WTC11 (cell line): ENCODE results near the gene CPT1B. TPM values are rescaled to one million over a fixed set of nuclear protein-coding genes. Genes with fewer than 3 reads are reported as not detected.

Experiments
- ATF3 ChIP-seq: sonication (generic); formaldehyde crosslinking; conservative IDR thresholded peaks from 2 replicates; pipeline ENCODE4 v1.8.1; 2022; ENCODE audit warnings: mild to moderate bottlenecking, missing genetic modification reagents
- CREB1 ChIP-seq: sonication (generic); formaldehyde crosslinking; IDR thresholded peaks from 2 replicates; pipeline ENCODE4 v1.8.0; 2023; ENCODE audit warnings: mild to moderate bottlenecking, missing genetic modification reagents
- CREM ChIP-seq: sonication (generic); formaldehyde crosslinking; IDR thresholded peaks from 2 replicates; pipeline ENCODE4 v1.8.1; 2022; ENCODE audit warnings: mild to moderate bottlenecking, missing genetic modification reagents, moderate library complexity
- CTCF ChIP-seq: fragments of 200-600 bp; IDR thresholded peaks from 2 replicates; pipeline ENCODE4 v1.8.0; 2022; ENCODE audit warnings: antibody characterized with exemption
- E2F5 ChIP-seq: sonication (generic); formaldehyde crosslinking; IDR thresholded peaks from 2 replicates; pipeline ENCODE4 v1.8.1; 2022; ENCODE audit warnings: mild to moderate bottlenecking, moderate library complexity, missing genetic modification reagents
- FOXJ3 ChIP-seq: sonication (generic); formaldehyde crosslinking; IDR thresholded peaks from 2 replicates; pipeline ENCODE4 v1.9.0; 2021; ENCODE audit warnings: missing genetic modification reagents, mild to moderate bottlenecking, borderline replicate concordance
- FOXK1 ChIP-seq: sonication (generic); formaldehyde crosslinking; IDR thresholded peaks from 2 replicates; pipeline ENCODE4 v1.8.0; 2022; ENCODE audit warnings: mild to moderate bottlenecking, moderate library complexity, missing genetic modification reagents
- GRHL2 ChIP-seq: fragments of 250-450 bp; sonication (Bioruptor Pico); IDR thresholded peaks from 2 replicates; pipeline ENCODE4 v1.8.0; 2022; ENCODE audit warnings: mild to moderate bottlenecking, moderate library complexity; ENCODE audit not compliant: insufficient replicate concordance, severe bottlenecking
- HMGA2 ChIP-seq: fragments of 250-450 bp; sonication (Bioruptor Pico); IDR thresholded peaks from 2 replicates; pipeline ENCODE4 v1.4.0; 2021; ENCODE audit warnings: mild to moderate bottlenecking, moderate library complexity
- HMGXB4 ChIP-seq: sonication (generic); formaldehyde crosslinking; IDR thresholded peaks from 2 replicates; pipeline ENCODE4 v1.8.1; 2023; ENCODE audit warnings: mild to moderate bottlenecking, moderate library complexity, missing genetic modification reagents
- IRF2 ChIP-seq: sonication (generic); formaldehyde crosslinking; IDR thresholded peaks from 2 replicates; pipeline ENCODE4 v1.8.0; 2022; ENCODE audit warnings: low read depth, missing genetic modification reagents, borderline replicate concordance
- MAX ChIP-seq: sonication (generic); formaldehyde crosslinking; IDR thresholded peaks from 2 replicates; pipeline ENCODE4 v1.8.0; 2022; ENCODE audit warnings: mild to moderate bottlenecking, missing genetic modification reagents
- MXD4 ChIP-seq: fragments of 250-450 bp; sonication (Bioruptor Pico); IDR thresholded peaks from 2 replicates; pipeline ENCODE4 v1.8.0; 2021; ENCODE audit warnings: mild to moderate bottlenecking, moderate library complexity, borderline replicate concordance
- NFYB ChIP-seq: sonication (generic); formaldehyde crosslinking; conservative IDR thresholded peaks from 2 replicates; pipeline ENCODE4 v1.8.0; 2022; ENCODE audit warnings: low read depth, missing genetic modification reagents
- OVOL2 ChIP-seq: fragments of 250-450 bp; sonication (Bioruptor Pico); IDR thresholded peaks from 2 replicates; pipeline ENCODE4 v1.9.0; 2021; ENCODE audit warnings: mild to moderate bottlenecking, borderline replicate concordance
- PREB ChIP-seq: sonication (generic); formaldehyde crosslinking; IDR thresholded peaks from 2 replicates; pipeline ENCODE4 v1.8.1; 2022; ENCODE audit warnings: mild to moderate bottlenecking, missing genetic modification reagents, moderate library complexity, borderline replicate concordance
- PRRX2 ChIP-seq: fragments of 250-450 bp; sonication (Bioruptor Pico); IDR thresholded peaks from 2 replicates; pipeline ENCODE4 v1.8.0; 2021; ENCODE audit warnings: mild to moderate bottlenecking
- RELA ChIP-seq: sonication (generic); formaldehyde crosslinking; IDR thresholded peaks from 2 replicates; pipeline ENCODE4 v1.8.1; 2022; ENCODE audit warnings: missing genetic modification reagents, mild to moderate bottlenecking, borderline replicate concordance
- SMAD4 ChIP-seq: sonication (generic); formaldehyde crosslinking; IDR thresholded peaks from 2 replicates; pipeline ENCODE4 v1.8.0; 2022; ENCODE audit warnings: mild to moderate bottlenecking, missing genetic modification reagents
- USF1 ChIP-seq: sonication (generic); formaldehyde crosslinking; IDR thresholded peaks from 2 replicates; pipeline ENCODE4 v1.8.0; 2022; ENCODE audit warnings: mild to moderate bottlenecking, missing genetic modification reagents
- ZBTB21 ChIP-seq: sonication (generic); formaldehyde crosslinking; IDR thresholded peaks from 2 replicates; pipeline ENCODE4 v1.8.1; 2023; ENCODE audit warnings: mild to moderate bottlenecking, missing genetic modification reagents, borderline replicate concordance
- ZNF232 ChIP-seq: sonication (generic); formaldehyde crosslinking; IDR thresholded peaks from 2 replicates; pipeline ENCODE4 v1.8.0; 2022; ENCODE audit warnings: mild to moderate bottlenecking, missing genetic modification reagents
- ZNF263 ChIP-seq: sonication (generic); formaldehyde crosslinking; IDR thresholded peaks from 2 replicates; pipeline ENCODE4 v1.8.1; 2022; ENCODE audit warnings: low read depth, mild to moderate bottlenecking, moderate library complexity, missing genetic modification reagents
- ZNF396 ChIP-seq: fragments of 250-450 bp; sonication (Bioruptor Pico); IDR thresholded peaks from 2 replicates; pipeline ENCODE4 v1.8.0; 2021; ENCODE audit warnings: mild to moderate bottlenecking, moderate library complexity, borderline replicate concordance
- ZNF425 ChIP-seq: fragments of 250-450 bp; sonication (Bioruptor Pico); conservative IDR thresholded peaks from 2 replicates; pipeline ENCODE4 v1.9.0; 2021; ENCODE audit warnings: mild to moderate bottlenecking
- ZNF671 ChIP-seq: fragments of 250-450 bp; sonication (Bioruptor Pico); IDR thresholded peaks from 2 replicates; pipeline ENCODE4 v1.8.0; 2021; ENCODE audit warnings: mild to moderate bottlenecking
- ZSCAN18 ChIP-seq: fragments of 250-450 bp; sonication (Bioruptor Pico); IDR thresholded peaks from 2 replicates; pipeline ENCODE4 v2.1.2; 2022; ENCODE audit warnings: mild to moderate bottlenecking, moderate library complexity
- total RNA-seq: library from RNA; stranded (reverse); gene quantifications from 3 replicates; pipeline ENCODE4 v1.2.3, GENCODE V29; 2021

Gene CPT1B
- total RNA-seq, 1 experiment from 2014 or later, result 33.7 TPM

- TF ChIP-seq GRHL2 (no peak), ZNF232 (CRISPR knock-in tag) (peak; percentile 99), E2F5 (CRISPR knock-in tag) (peak; percentile 95), CREM (peak; percentile 86; the same call in 1 of the 2 replicates), ZNF396 (no peak), IRF2 (CRISPR knock-in tag) (peak; percentile 92; the same call in 1 of the 2 replicates), FOXK1 (peak; percentile 98), NFYB (peak; percentile 71), CTCF (no peak), OVOL2 (CRISPR knock-in tag) (no peak), RELA (CRISPR knock-in tag) (peak; percentile 99), PREB (CRISPR knock-in tag) (peak; percentile 99), ATF3 (CRISPR knock-in tag) (0 out of 2 replicates have a peak, but pooled peaks have one; percentile 48), ZNF263 (peak; percentile 88), SMAD4 (CRISPR knock-in tag) (peak; percentile 98), HMGA2 (no peak), FOXJ3 (CRISPR knock-in tag) (no peak; the same call in 1 of the 2 replicates), ZBTB21 (peak; percentile 94), PRRX2 (peak; percentile 68; the same call in 1 of the 2 replicates), MAX (peak; percentile 89; the same call in 1 of the 2 replicates), USF1 (peak; percentile 90), MXD4 (CRISPR knock-in tag) (no peak), CREB1 (CRISPR knock-in tag) (peak; percentile 96), ZSCAN18 (peak; percentile 55; the same call in 1 of the 2 replicates), ZNF671 (CRISPR knock-in tag) (peak; percentile 43; the same call in 1 of the 2 replicates), HMGXB4 (no peak; the same call in 1 of the 2 replicates), ZNF425 (CRISPR knock-in tag) (no peak)
Observed at GRCh38 chr22:50599816-50600455, 21.7 kb upstream of the CPT1B start (continued).
